K562 (cell line): ENCODE measurements around the gene TMEM127.

ENCODE experiments used
- ATF3 ChIP-seq, 2 experiments: fragments of 450-650 bp in 1 of 2; sonication (generic) in 1 of 2; formaldehyde crosslinking in 1 of 2; IDR thresholded peaks in 1 of 2; conservative IDR thresholded peaks in 1 of 2; 2 replicates each; pipeline versions ENCODE4 v1.6.1 to v1.8.1; 2016 to 2023; ENCODE audit warnings: mild to moderate bottlenecking in 2 of 2, moderate library complexity in 2 of 2, inconsistent platforms in 1 of 2, missing genetic modification reagents in 1 of 2
- MAFF ChIP-seq: IDR thresholded peaks from 2 replicates; pipeline ENCODE4 v1.6.1; 2012; ENCODE audit warnings: low read length, improper control_type of control experiment
- MAZ ChIP-seq, 2 experiments: fragments of 450-650 bp in 1 of 2; sonication (generic) in 1 of 2; formaldehyde crosslinking; IDR thresholded peaks in 1 of 2; conservative IDR thresholded peaks in 1 of 2; 2 replicates each; pipeline versions ENCODE4 v1.4.0 to v1.5.0; 2020; ENCODE audit warnings: mild to moderate bottlenecking in 1 of 2, missing genetic modification reagents in 1 of 2
- POLR2A ChIP-seq: fragments of 450-650 bp; conservative IDR thresholded peaks from 2 replicates; pipeline ENCODE4 v1.6.1; 2016
- REST ChIP-seq, 2 experiments: fragments of 450-650 bp; formaldehyde crosslinking in 1 of 2; IDR thresholded peaks; 2 replicates each; pipeline versions ENCODE4 v1.4.0 to v1.6.1; 2014 to 2020; ENCODE audit warnings: mild to moderate bottlenecking in 2 of 2, borderline replicate concordance in 1 of 2, low read depth in 1 of 2
- USF1 ChIP-seq: sonication (generic); formaldehyde crosslinking; IDR thresholded peaks from 2 replicates; pipeline ENCODE4 v1.9.0; 2022; ENCODE audit warnings: mild to moderate bottlenecking, missing genetic modification reagents
- USF2 ChIP-seq: sonication (generic); formaldehyde crosslinking; IDR thresholded peaks from 2 replicates; pipeline ENCODE4 v1.5.0; 2020; ENCODE audit warnings: missing genetic modification reagents
- ZNF232 ChIP-seq: sonication (generic); formaldehyde crosslinking; IDR thresholded peaks from 2 replicates; pipeline ENCODE4 v1.8.0; 2022; ENCODE audit warnings: mild to moderate bottlenecking, missing genetic modification reagents

GRCh38 chr2:96259497-96259921 lies 6.3 kb downstream of the TMEM127 start:
- TF ChIP-seq REST (IDR thresholded peaks at IDR 0.05; ENCODE audit: borderline replicate concordance) (no peak), REST (CRISPR knock-in tag; IDR thresholded peaks at IDR 0.05; ENCODE audit: low read depth) (no peak), ATF3 (IDR thresholded peaks at IDR 0.05) (no peak), ATF3 (CRISPR knock-in tag; conservative IDR thresholded peaks at IDR 0.05) (no peak), ZNF232 (CRISPR knock-in tag) (no peak), USF1 (CRISPR knock-in tag) (no peak), USF2 (CRISPR knock-in tag) (no peak), POLR2A (no peak), MAFF (no peak), MAZ (CRISPR knock-in tag; conservative IDR thresholded peaks at IDR 0.05 in 1 of 2, IDR thresholded peaks at IDR 0.05 in 1 of 2) (no peak)
